Spleen (tissue), 10 donors: ENCODE data around the gene ABCD3. TPM values are rescaled to one million over a fixed set of nuclear protein-coding genes. Genes with fewer than 3 reads are reported as not detected.

Experiments
- polyA plus RNA-seq, 3 donors: library from polyadenylated mRNA; stranded (reverse); fragments of 200-250 nt; gene quantifications; one replicate each; pipeline ENCODE4 v1.2.1, GENCODE V29; 2013
- total RNA-seq, 7 donors: library from RNA; depleted of rRNA in 3 of 7; stranded (reverse); fragments of >200 nt in 3 of 7; fragmentation: NEBNext Ultra II Directional in 4 of 7; extraction: Animal tissue kit (Norgen Biotek cat#: 25700) in 4 of 7; gene quantifications; one replicate each; pipeline versions ENCODE4 v1.1.0 to v1.2.1, GENCODE V29; 2016 to 2021
- donor health status: healthy with polysubstance abuse.
- donor health status: DM: no; HTN: no; CAD: no; lungs with moderate emphysema.
- donor health status: DM: no; HTN: no; CAD: no.
- donor health status: Bipolar disorder and iron deficiency.
- donor health status: healthy.
- donor health status: DM: no; HTN: no; CAD: no.
- donor health status: DM: yes; HTN: yes; CAD: no.

ABCD3 gene
- total and polyA plus RNA-seq, 10 donors = 9.1 to 30.8 (median 19.8) TPM

Other genes with a start within 250 kb of the ABCD3 start
- gene ARHGAP29, start 180.8 kb upstream of the ABCD3 start, total RNA-seq = 100 to 1,000 TPM in 2 of 7 donors, 10 to 100 TPM in 5; 42.8 to 124 (median 90.9) TPM
- 10 to 100 TPM in 2 of 3 donors, 1 to 10 TPM in 1; 7.3 to 21.2 (median 13.0) TPM for gene ARHGAP29, start 180.8 kb upstream of the ABCD3 start, polyA plus RNA-seq
- gene F3, start 123.4 kb downstream of the ABCD3 start, total RNA-seq = 10 to 100 TPM in 1 of 7 donors, 1 to 10 TPM in 6; 4.0 to 12.4 (median 4.8) TPM
- 1 to 10 TPM; 1.1 to 5.7 (median 3.3) TPM for gene F3, start 123.4 kb downstream of the ABCD3 start, polyA plus RNA-seq